HepG2 (cell line): Measurements from ENCODE around the gene TAF1B. TPM values are rescaled to one million over a fixed set of nuclear protein-coding genes. Genes with fewer than 3 reads are reported as not detected.
A peak's percentile ranks its signal among the peaks of the same experiment; 100 is the strongest.

Source experiments
- CBX5 ChIP-seq: sonication (generic); formaldehyde crosslinking; IDR thresholded peaks from 2 replicates; pipeline ENCODE4 v1.4.0; 2020; ENCODE audit warnings: missing genetic modification reagents, borderline replicate concordance
- CREM ChIP-seq, 2 experiments: sonication (generic) in 1 of 2; formaldehyde crosslinking in 1 of 2; IDR thresholded peaks; 2 replicates each; pipeline versions ENCODE4 v1.4.0 to v1.6.1; 2016 to 2020; ENCODE audit warnings: antibody characterized with exemption in 1 of 2, mild to moderate bottlenecking in 1 of 2, missing genetic modification reagents in 1 of 2
- DNMT3B ChIP-seq: conservative IDR thresholded peaks from 2 replicates; pipeline ENCODE4 v1.6.1; 2016; ENCODE audit warnings: missing biosample characterization, control low read depth
- HOXA3 ChIP-seq: sonication (generic); formaldehyde crosslinking; IDR thresholded peaks from 2 replicates; pipeline ENCODE4 v1.5.0; 2020; ENCODE audit warnings: missing genetic modification reagents
- KMT2B ChIP-seq: IDR thresholded peaks from 2 replicates; pipeline ENCODE4 v1.6.1; 2016; ENCODE audit warnings: missing genetic modification reagents, missing compliant biosample characterization
- NAIF1 ChIP-seq: sonication (generic); formaldehyde crosslinking; IDR thresholded peaks from 2 replicates; pipeline ENCODE4 v1.5.0; 2020; ENCODE audit warnings: mild to moderate bottlenecking, missing genetic modification reagents, borderline replicate concordance
- NCOA5 ChIP-seq: sonication (generic); formaldehyde crosslinking; IDR thresholded peaks from 2 replicates; pipeline ENCODE4 v1.4.0; 2020; ENCODE audit warnings: missing genetic modification reagents
- PAF1 ChIP-seq: IDR thresholded peaks from 2 replicates; pipeline ENCODE4 v1.6.1; 2016; ENCODE audit warnings: missing genetic modification reagents, missing compliant biosample characterization
- RAD21 ChIP-seq: fragments of 450-650 bp; formaldehyde crosslinking; IDR thresholded peaks from 2 replicates; pipeline ENCODE4 v1.5.0; 2020; ENCODE audit warnings: mild to moderate bottlenecking
- RARG ChIP-seq: sonication (generic); formaldehyde crosslinking; IDR thresholded peaks from 2 replicates; pipeline ENCODE4 v1.4.0; 2020; ENCODE audit warnings: low read depth, mild to moderate bottlenecking, missing genetic modification reagents
- RFX3 ChIP-seq: IDR thresholded peaks from 2 replicates; pipeline ENCODE4 v1.6.1; 2016; ENCODE audit warnings: missing biosample characterization, missing genetic modification reagents
- SALL2 ChIP-seq: sonication (generic); formaldehyde crosslinking; IDR thresholded peaks from 2 replicates; pipeline ENCODE4 v1.8.1; 2023; ENCODE audit warnings: mild to moderate bottlenecking, missing genetic modification reagents, inconsistent platforms
- TCF12 ChIP-seq, 2 experiments: fragments of 450-650 bp in 1 of 2; sonication (generic) in 1 of 2; formaldehyde crosslinking in 1 of 2; IDR thresholded peaks; 2 replicates each; pipeline versions ENCODE4 v1.6.1 to v1.8.0; 2017 to 2022; ENCODE audit warnings: antibody characterized with exemption in 1 of 2, mild to moderate bottlenecking in 1 of 2, missing genetic modification reagents in 1 of 2, moderate library complexity in 1 of 2
- ZBTB38 ChIP-seq: sonication (generic); formaldehyde crosslinking; IDR thresholded peaks from 2 replicates; pipeline ENCODE4 v1.5.1; 2020; ENCODE audit warnings: mild to moderate bottlenecking, missing genetic modification reagents
- ZFP41 ChIP-seq: sonication (generic); formaldehyde crosslinking; IDR thresholded peaks from 2 replicates; pipeline ENCODE4 v1.4.0; 2020; ENCODE audit warnings: mild to moderate bottlenecking, missing genetic modification reagents, borderline replicate concordance
- ZNF333 ChIP-seq: sonication (generic); formaldehyde crosslinking; IDR thresholded peaks from 2 replicates; pipeline ENCODE4 v1.4.0; 2020; ENCODE audit warnings: mild to moderate bottlenecking, missing genetic modification reagents, borderline replicate concordance
- ZNF382 ChIP-seq: sonication (generic); formaldehyde crosslinking; IDR thresholded peaks from 2 replicates; pipeline ENCODE4 v1.5.0; 2020; ENCODE audit warnings: missing genetic modification reagents, mild to moderate bottlenecking, borderline replicate concordance
- ZNF460 ChIP-seq: sonication (generic); formaldehyde crosslinking; IDR thresholded peaks from 2 replicates; pipeline ENCODE4 v1.5.1; 2020; ENCODE audit warnings: missing genetic modification reagents, mild to moderate bottlenecking, borderline replicate concordance
- ZNF766 ChIP-seq: sonication (generic); formaldehyde crosslinking; IDR thresholded peaks from 2 replicates; pipeline ENCODE4 v1.5.0; 2020; ENCODE audit warnings: missing genetic modification reagents, borderline replicate concordance
- polyA plus RNA-seq, 8 experiments: library from polyadenylated mRNA; depleted of rRNA in 3 of 8; stranded (reverse) in 7 of 8; unstranded in 1 of 8; fragments of >200 nt; fragmentation: Illumina TruSeq in 4 of 8; extraction: Trizol in 4 of 8; gene quantifications; 2 replicates each; pipeline versions ENCODE4 v1.2.1 to v1.2.3, GENCODE V29; 2011 to 2016; ENCODE audit warnings: low read depth in 4 of 8, missing spikeins in 1 of 8, mixed read lengths in 1 of 8; ENCODE audit not compliant: insufficient read depth in 1 of 8
- total RNA-seq, 5 experiments: library from RNA; depleted of rRNA; stranded (reverse); fragments of >200 nt; fragmentation: Illumina TruSeq; extraction: Trizol; gene quantifications; 2 replicates each; pipeline ENCODE4 v1.2.3, GENCODE V29; 2016; ENCODE audit warnings: low read depth in 1 of 5
- TF ChIP-seq, protein P1 (sequence below): sonication (generic); formaldehyde crosslinking; IDR thresholded peaks from 2 replicates; pipeline ENCODE4; 2020; ENCODE audit warnings: missing genetic modification reagents, mild to moderate bottlenecking, borderline replicate concordance
- TF ChIP-seq, protein P2 (sequence below): sonication (generic); formaldehyde crosslinking; IDR thresholded peaks from 2 replicates; pipeline ENCODE4 v1.5.0; 2020; ENCODE audit warnings: missing genetic modification reagents
- TF ChIP-seq, protein P3 (sequence below), 2 experiments: fragments of 450-650 bp in 1 of 2; sonication (generic) in 1 of 2; formaldehyde crosslinking; IDR thresholded peaks; 2 replicates each; pipeline versions ENCODE4 v1.5.0 to v1.8.0; 2020 to 2022; ENCODE audit warnings: mild to moderate bottlenecking in 1 of 2, missing genetic modification reagents in 1 of 2
- TF ChIP-seq, protein P4 (sequence below): sonication (generic); formaldehyde crosslinking; IDR thresholded peaks from 2 replicates; pipeline ENCODE4 v1.5.0; 2020; ENCODE audit warnings: mild to moderate bottlenecking, missing genetic modification reagents
- TF ChIP-seq, protein P5 (sequence below): sonication (generic); formaldehyde crosslinking; IDR thresholded peaks from 2 replicates; pipeline ENCODE4 v1.4.0; 2020; ENCODE audit warnings: missing genetic modification reagents, mild to moderate bottlenecking, borderline replicate concordance

The TAF1B gene
- total and polyA plus RNA-seq, 2 of the 13 experiments (the other 11 are each of a cell fraction or from before 2014, with no cell fraction given): 13.3 to 27.7 TPM

DNA sequence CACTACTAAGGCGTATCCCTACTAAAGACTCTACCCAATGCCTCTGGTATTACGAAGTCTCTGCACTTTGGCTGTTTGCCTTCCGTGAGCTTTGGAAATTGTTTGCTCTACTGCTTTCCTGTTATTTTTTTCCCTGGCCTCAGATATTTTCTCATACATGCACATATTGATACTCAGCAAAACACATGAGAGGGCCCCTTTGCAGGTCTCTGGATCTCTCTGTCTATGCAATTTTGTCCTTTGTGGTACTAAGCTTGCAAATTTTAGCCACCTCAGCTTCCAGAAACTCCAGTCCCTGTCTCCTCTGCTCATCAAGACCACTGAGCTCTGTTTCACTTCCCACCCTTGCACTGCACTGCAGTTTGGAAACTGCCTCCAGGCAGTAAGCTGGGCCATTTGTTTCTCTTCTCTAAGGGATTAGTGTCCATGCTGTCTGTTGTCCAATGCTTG lies 46.6 kb downstream of the TAF1B start (continued):
- TF ChIP-seq ZNF460 (CRISPR knock-in tag) (no peak; the same call in 1 of the 2 replicates), RARG (no peak), HOXA3 (CRISPR knock-in tag) (peak; percentile 27; the same call in 1 of the 2 replicates), DNMT3B (no peak), NAIF1 (no peak), ZNF766 (CRISPR knock-in tag) (no peak), RFX3 (CRISPR knock-in tag) (no peak), NCOA5 (CRISPR knock-in tag) (no peak), ZBTB38 (no peak), ZFP41 (CRISPR knock-in tag) (no peak), ZNF382 (CRISPR knock-in tag) (no peak), RAD21 (no peak), CBX5 (CRISPR knock-in tag) (no peak), ZNF333 (no peak), PAF1 (no peak), KMT2B (CRISPR knock-in tag) (no peak), CREM (IDR thresholded peaks at IDR 0.05) (peak; percentile 34; the same call in 1 of the 2 replicates), CREM (CRISPR knock-in tag; IDR thresholded peaks at IDR 0.05) (no peak), TCF12 (IDR thresholded peaks at IDR 0.05) (no peak), TCF12 (CRISPR knock-in tag; IDR thresholded peaks at IDR 0.05) (no peak), SALL2 (CRISPR knock-in tag) (no peak)
- TF ChIP-seq, protein P1, sequence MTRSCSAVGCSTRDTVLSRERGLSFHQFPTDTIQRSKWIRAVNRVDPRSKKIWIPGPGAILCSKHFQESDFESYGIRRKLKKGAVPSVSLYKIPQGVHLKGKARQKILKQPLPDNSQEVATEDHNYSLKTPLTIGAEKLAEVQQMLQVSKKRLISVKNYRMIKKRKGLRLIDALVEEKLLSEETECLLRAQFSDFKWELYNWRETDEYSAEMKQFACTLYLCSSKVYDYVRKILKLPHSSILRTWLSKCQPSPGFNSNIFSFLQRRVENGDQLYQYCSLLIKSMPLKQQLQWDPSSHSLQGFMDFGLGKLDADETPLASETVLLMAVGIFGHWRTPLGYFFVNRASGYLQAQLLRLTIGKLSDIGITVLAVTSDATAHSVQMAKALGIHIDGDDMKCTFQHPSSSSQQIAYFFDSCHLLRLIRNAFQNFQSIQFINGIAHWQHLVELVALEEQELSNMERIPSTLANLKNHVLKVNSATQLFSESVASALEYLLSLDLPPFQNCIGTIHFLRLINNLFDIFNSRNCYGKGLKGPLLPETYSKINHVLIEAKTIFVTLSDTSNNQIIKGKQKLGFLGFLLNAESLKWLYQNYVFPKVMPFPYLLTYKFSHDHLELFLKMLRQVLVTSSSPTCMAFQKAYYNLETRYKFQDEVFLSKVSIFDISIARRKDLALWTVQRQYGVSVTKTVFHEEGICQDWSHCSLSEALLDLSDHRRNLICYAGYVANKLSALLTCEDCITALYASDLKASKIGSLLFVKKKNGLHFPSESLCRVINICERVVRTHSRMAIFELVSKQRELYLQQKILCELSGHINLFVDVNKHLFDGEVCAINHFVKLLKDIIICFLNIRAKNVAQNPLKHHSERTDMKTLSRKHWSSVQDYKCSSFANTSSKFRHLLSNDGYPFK (CRISPR knock-in tag): no peak
- TF ChIP-seq, protein P2, sequence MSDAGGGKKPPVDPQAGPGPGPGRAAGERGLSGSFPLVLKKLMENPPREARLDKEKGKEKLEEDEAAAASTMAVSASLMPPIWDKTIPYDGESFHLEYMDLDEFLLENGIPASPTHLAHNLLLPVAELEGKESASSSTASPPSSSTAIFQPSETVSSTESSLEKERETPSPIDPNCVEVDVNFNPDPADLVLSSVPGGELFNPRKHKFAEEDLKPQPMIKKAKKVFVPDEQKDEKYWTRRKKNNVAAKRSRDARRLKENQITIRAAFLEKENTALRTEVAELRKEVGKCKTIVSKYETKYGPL (CRISPR knock-in tag): no peak
- TF ChIP-seq, protein P3, sequence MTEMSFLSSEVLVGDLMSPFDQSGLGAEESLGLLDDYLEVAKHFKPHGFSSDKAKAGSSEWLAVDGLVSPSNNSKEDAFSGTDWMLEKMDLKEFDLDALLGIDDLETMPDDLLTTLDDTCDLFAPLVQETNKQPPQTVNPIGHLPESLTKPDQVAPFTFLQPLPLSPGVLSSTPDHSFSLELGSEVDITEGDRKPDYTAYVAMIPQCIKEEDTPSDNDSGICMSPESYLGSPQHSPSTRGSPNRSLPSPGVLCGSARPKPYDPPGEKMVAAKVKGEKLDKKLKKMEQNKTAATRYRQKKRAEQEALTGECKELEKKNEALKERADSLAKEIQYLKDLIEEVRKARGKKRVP (CRISPR knock-in tag; IDR thresholded peaks at IDR 0.05): no peak
- TF ChIP-seq, protein P4, sequence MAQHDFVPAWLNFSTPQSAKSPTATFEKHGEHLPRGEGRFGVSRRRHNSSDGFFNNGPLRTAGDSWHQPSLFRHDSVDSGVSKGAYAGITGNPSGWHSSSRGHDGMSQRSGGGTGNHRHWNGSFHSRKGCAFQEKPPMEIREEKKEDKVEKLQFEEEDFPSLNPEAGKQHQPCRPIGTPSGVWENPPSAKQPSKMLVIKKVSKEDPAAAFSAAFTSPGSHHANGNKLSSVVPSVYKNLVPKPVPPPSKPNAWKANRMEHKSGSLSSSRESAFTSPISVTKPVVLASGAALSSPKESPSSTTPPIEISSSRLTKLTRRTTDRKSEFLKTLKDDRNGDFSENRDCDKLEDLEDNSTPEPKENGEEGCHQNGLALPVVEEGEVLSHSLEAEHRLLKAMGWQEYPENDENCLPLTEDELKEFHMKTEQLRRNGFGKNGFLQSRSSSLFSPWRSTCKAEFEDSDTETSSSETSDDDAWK (CRISPR knock-in tag): no peak
- TF ChIP-seq, protein P5, sequence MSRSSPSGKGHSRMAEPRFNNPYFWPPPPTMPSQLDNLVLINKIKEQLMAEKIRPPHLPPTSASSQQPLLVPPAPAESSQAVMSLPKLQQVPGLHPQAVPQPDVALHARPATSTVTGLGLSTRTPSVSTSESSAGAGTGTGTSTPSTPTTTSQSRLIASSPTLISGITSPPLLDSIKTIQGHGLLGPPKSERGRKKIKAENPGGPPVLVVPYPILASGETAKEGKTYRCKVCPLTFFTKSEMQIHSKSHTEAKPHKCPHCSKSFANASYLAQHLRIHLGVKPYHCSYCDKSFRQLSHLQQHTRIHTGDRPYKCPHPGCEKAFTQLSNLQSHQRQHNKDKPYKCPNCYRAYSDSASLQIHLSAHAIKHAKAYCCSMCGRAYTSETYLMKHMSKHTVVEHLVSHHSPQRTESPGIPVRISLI: peak; percentile 81; the same call in 1 of the 2 replicates
